Stomach (tissue), 19 donors: ENCODE measurements around the gene MDFI. TPM values are rescaled to one million over a fixed set of nuclear protein-coding genes. Genes with fewer than 3 reads are reported as not detected.
A peak's percentile ranks its signal among the peaks of the same experiment; 100 is the strongest.

Experiments used
- DNase-seq, 2 donors: peaks; one replicate each; pipeline versions ENCODE4 v3.0.0 to v3.0.0-alpha.2; 2013 to 2019
- H3K27ac ChIP-seq, 5 donors: fragments of 200-600 bp in 4 of 5; sonication (generic) in 4 of 5; one replicate each; pipeline ENCODE4 v1.5.1; 2013 to 2019; ENCODE audit warnings: mild to moderate bottlenecking in 1 of 5, moderate library complexity in 1 of 5
- H3K27me3 ChIP-seq, 3 donors: fragments of 200-600 bp; sonication (generic); one replicate each; pipeline ENCODE4 v1.5.1; 2017 to 2019; ENCODE audit warnings: mixed run types in 1 of 3
- H3K36me3 ChIP-seq, 4 donors: fragments of 200-600 bp; sonication (generic); 1 replicate in 3 of 4; 2 replicates in 1 of 4; pipeline ENCODE4 v1.5.1; 2016 to 2019
- H3K4me1 ChIP-seq, 4 donors: fragments of 200-600 bp; sonication (generic); one replicate each; pipeline ENCODE4 v1.5.1; 2016 to 2019
- H3K4me3 ChIP-seq, 4 donors: fragments of 200-600 bp; sonication (generic) in 3 of 4; one replicate each; pipeline ENCODE4 v1.5.1; 2016 to 2019; ENCODE audit warnings: mild to moderate bottlenecking in 1 of 4
- H3K9me3 ChIP-seq, 4 donors: fragments of 200-600 bp; sonication (generic); one replicate each; pipeline ENCODE4 v1.5.1; 2016 to 2019
- EP300 ChIP-seq: sonication (generic); formaldehyde crosslinking; IDR thresholded peaks from one replicate; pipeline ENCODE4 v1.6.1; 2017; ENCODE audit warnings: antibody characterized with exemption
- POLR2A ChIP-seq, 4 donors: fragments of 450-650 bp; IDR thresholded peaks; one replicate each; pipeline ENCODE4 v1.6.1; 2016; ENCODE audit warnings: antibody characterized with exemption in 4 of 4, control low read depth in 2 of 4, mild to moderate bottlenecking in 1 of 4, moderate library complexity in 1 of 4
- POLR2AphosphoS5 ChIP-seq, 3 donors: sonication (generic); formaldehyde crosslinking; IDR thresholded peaks; one replicate each; pipeline ENCODE4 v1.6.1; 2016; ENCODE audit warnings: antibody characterized with exemption in 3 of 3
- WGBS, 5 donors: extraction: QIAGEN DNeasy Blood & Tissue Kit in 3 of 5; methylation state at CpG; one replicate each; pipeline versions ENCODE4 v1.1.5 to v1.1.7; 2013 to 2018; 5-methylcytosine and 5-hydroxymethylcytosine counted together
- intact Hi-C: fragments of 100-400 bp; cut with DNase I; formaldehyde crosslinking; loops from one replicate; pipeline ENCODE4 v1.15.1; 2023; ENCODE audit warnings: low total_unique reads
- long read RNA-seq, 10 donors: transcript quantifications; one replicate each; lab custom pipeline, GENCODE V29; 2026
- polyA plus RNA-seq, 3 donors: library from polyadenylated mRNA; stranded (reverse); fragments of 200-250 nt; gene quantifications; one replicate each; pipeline ENCODE4 v1.2.3, GENCODE V29; 2013
- total RNA-seq, 5 donors: library from RNA; depleted of rRNA; stranded (reverse); fragments of >200 nt; gene quantifications; one replicate each; pipeline versions ENCODE4 v1.1.0 to v1.2.3, GENCODE V29; 2014 to 2016
- TF ChIP-seq, protein P1 (sequence below), 7 experiments: fragments of 450-650 bp in 4 of 7; fragments of 200-600 bp in 3 of 7; sonication (generic) in 3 of 7; IDR thresholded peaks; one replicate each; pipeline ENCODE4 v1.5.1; 2016 to 2019; ENCODE audit warnings: antibody characterized with exemption in 7 of 7, control low read depth in 2 of 7, mild to moderate bottlenecking in 1 of 7
- donor health status: healthy with polysubstance abuse.
- donor health status: Bipolar disorder and iron deficiency.
- donor health status: healthy.

The MDFI gene
- total RNA-seq (1 to 10 TPM in 4 of 5 donors, not detected in 1; 4.1 to 8.3 (median 6.6) TPM), polyA plus RNA-seq (10 to 100 TPM in 2 of 3 donors, 1 to 10 TPM in 1; 3.7 to 17.2 (median 14.9) TPM)
- long read RNA-seq, donor 1, partial matches to known transcripts: 0 of 8 reads
- long read RNA-seq, donor 1, other reads (novel, unspliced or antisense): 0 of 8 reads
- long read RNA-seq, donor 2, transcript MDFI-201 (5 exons, 1,629 nt): major isoform, 7 of 8 reads
- long read RNA-seq, donor 2, partial matches to known transcripts: 0 of 8 reads
- long read RNA-seq, donor 2, other reads (novel, unspliced or antisense): 0 of 8 reads
- long read RNA-seq, donor 3, partial matches to known transcripts: 0 of 6 reads
- long read RNA-seq, donor 3, other reads (novel, unspliced or antisense): 0 of 6 reads
- long read RNA-seq, donor 4: 0 reads
- long read RNA-seq, donor 5, transcript MDFI-201 (5 exons, 1,629 nt): major isoform, 14 of 28 reads
- long read RNA-seq, donor 5, partial matches to known transcripts: 8 of 28 reads
- long read RNA-seq, donor 5, other reads (novel, unspliced or antisense): 0 of 28 reads
- long read RNA-seq, donor 6, transcript MDFI-204 (6 exons, 1,183 nt): minor isoform, 8 of 40 reads
- long read RNA-seq, donor 6, transcript MDFI-201 (5 exons, 1,629 nt): major isoform, 21 of 40 reads
- long read RNA-seq, donor 6, partial matches to known transcripts: 7 of 40 reads
- long read RNA-seq, donor 6, other reads (novel, unspliced or antisense): 0 of 40 reads
- long read RNA-seq, donor 7, transcript MDFI-201 (5 exons, 1,629 nt): major isoform, 12 of 21 reads
- long read RNA-seq, donor 7, partial matches to known transcripts: 0 of 21 reads
- long read RNA-seq, donor 7, other reads (novel, unspliced or antisense): 5 of 21 reads
- long read RNA-seq, donor 8, transcript MDFI-201 (5 exons, 1,629 nt): major isoform, 10 of 13 reads
- long read RNA-seq, donor 8, partial matches to known transcripts: 0 of 13 reads
- long read RNA-seq, donor 8, other reads (novel, unspliced or antisense): 0 of 13 reads
- long read RNA-seq, donor 9, transcript MDFI-201 (5 exons, 1,629 nt): major isoform, 9 of 12 reads
- long read RNA-seq, donor 9, partial matches to known transcripts: 0 of 12 reads
- long read RNA-seq, donor 9, other reads (novel, unspliced or antisense): 0 of 12 reads
- long read RNA-seq, donor 10, partial matches to known transcripts: 0 of 2 reads
- long read RNA-seq, donor 10, other reads (novel, unspliced or antisense): 0 of 2 reads

GRCh38 chr6:41638002-41638934 lies at the start of gene MDFI:
Gene MDFI (plus strand): TSS chr6:41638468. CDS start chr6:41638750, 282 bp downstream.
- intact Hi-C loops: no loop called here
- peaks cover 7 to 64% (median 28%) of the 10 kb centered on the region in 3 donors for H3K27me3 ChIP-seq
- DNase-seq: peak in 1 of 2 donors; percentile 87
- 1 to 4% (median 2%) methylated on average over 47 to 82 of the region's 86 CpGs for WGBS, 5 donors
- H3K27ac ChIP-seq: peak within 1 kb of the TSS in 4 of 5 donors; percentile 32 to 67 (median 60)
- peak within 1 kb of the TSS; percentile 45 to 60 (median 48) for H3K4me3 ChIP-seq
- no peaks in the 10 kb centered on the region for H3K36me3 ChIP-seq
- TF ChIP-seq POLR2A (IDR thresholded peaks at IDR 0.05) (no peak), EP300 (no peak), POLR2AphosphoS5 (IDR thresholded peaks at IDR 0.05) (no peak)
- TF ChIP-seq, protein P1, sequence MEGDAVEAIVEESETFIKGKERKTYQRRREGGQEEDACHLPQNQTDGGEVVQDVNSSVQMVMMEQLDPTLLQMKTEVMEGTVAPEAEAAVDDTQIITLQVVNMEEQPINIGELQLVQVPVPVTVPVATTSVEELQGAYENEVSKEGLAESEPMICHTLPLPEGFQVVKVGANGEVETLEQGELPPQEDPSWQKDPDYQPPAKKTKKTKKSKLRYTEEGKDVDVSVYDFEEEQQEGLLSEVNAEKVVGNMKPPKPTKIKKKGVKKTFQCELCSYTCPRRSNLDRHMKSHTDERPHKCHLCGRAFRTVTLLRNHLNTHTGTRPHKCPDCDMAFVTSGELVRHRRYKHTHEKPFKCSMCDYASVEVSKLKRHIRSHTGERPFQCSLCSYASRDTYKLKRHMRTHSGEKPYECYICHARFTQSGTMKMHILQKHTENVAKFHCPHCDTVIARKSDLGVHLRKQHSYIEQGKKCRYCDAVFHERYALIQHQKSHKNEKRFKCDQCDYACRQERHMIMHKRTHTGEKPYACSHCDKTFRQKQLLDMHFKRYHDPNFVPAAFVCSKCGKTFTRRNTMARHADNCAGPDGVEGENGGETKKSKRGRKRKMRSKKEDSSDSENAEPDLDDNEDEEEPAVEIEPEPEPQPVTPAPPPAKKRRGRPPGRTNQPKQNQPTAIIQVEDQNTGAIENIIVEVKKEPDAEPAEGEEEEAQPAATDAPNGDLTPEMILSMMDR (IDR thresholded peaks at IDR 0.05): no peak
- H3K9me3 ChIP-seq: no peaks in the 10 kb centered on the region
- peaks cover 24 to 38% (median 29%) of the 10 kb centered on the region in 4 donors for H3K4me1 ChIP-seq

DNA sequence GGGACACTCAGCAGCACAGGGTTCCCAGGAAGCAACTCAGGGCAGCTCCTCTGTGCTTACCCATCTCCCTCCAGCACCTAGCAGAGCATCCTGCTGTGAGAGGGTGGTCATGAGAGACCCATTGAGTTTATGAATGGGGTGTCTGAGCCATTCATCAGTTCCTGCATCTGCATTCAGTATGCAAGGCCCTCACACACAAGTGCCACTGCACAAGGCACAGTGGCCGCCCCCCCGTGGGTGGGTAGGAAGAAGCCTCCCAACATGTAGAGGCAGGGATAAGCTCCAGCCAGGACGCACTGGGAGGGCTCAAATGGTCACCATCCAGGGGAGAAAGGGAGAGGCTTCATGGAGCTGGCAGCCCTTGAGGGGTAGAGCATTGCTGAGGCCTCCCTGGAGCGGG lies 49.0 kb upstream of the MDFI start:
- H3K4me3 ChIP-seq: no peak overlapping the region
- H3K9me3 ChIP-seq: no peaks in the 10 kb centered on the region
- no peak for DNase-seq
- TF ChIP-seq EP300 (no peak), POLR2A (IDR thresholded peaks at IDR 0.05) (no peak), POLR2AphosphoS5 (IDR thresholded peaks at IDR 0.05) (no peak)
- TF ChIP-seq, protein P1 (IDR thresholded peaks at IDR 0.05): no peak
- H3K27me3 ChIP-seq: no peaks in the 10 kb centered on the region
- WGBS, 5 donors: 80 to 88% (median 85%) methylated on average over 4 of the region's 4 CpGs
- intact Hi-C loops: no loop called here
- H3K4me1 ChIP-seq: peaks cover 8 to 32% (median 24%) of the 10 kb centered on the region in 4 donors
- H3K27ac ChIP-seq: no peak overlapping the region
- peaks cover 35 to 97% (median 95%) of the 10 kb centered on the region in 4 donors for H3K36me3 ChIP-seq

DNA sequence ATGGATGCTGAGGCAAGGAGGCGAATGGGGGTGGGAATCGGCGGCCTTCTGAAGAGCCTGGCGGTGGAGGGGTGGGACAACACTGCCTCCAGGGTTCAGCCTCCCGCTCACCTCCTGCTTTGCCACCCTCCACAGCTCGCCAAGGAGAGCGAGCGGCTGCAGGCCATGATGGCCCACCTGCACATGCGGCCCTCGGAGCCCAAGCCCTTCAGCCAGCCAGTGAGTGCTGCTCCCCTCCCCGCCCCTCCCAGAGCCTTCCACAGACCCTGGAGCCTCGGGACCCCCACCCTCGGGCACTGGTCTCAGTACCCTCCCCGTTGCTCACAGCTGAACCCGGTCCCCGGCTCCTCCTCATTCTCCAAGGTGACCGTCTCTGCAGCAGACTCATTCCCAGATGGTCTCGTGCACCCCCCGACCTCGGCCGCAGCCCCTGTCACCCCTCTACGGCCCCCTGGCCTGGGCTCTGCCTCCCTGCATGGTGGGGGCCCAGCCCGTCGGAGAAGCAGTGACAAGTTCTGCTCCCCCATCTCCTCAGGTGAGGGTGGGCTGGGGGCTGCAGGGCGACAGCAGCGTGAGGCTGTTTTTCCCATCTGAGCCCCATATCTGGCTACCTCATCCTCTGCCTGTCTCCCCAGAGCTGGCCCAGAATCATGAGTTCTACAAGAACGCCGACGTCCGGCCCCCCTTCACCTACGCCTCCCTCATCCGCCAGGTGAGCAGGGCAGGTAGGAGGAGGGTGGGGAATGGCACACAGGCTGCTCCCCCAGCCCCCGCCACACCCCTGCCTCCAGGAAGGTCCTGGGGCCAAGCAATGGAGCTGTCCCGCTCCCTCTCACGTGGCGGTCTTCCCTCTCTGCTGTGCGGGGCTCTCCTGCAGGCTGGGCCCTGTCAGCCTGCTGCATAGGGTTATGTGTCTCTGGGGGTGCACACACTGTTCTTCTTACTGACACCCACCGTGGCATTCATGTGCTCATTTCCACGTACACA lies 48.3 kb upstream of the MDFI start:
- TF ChIP-seq POLR2A (IDR thresholded peaks at IDR 0.05): no peak
- TF ChIP-seq, protein P1 (IDR thresholded peaks at IDR 0.05): no peak
- Histone ChIP-seq H3K4me3 (no peak overlapping the region), H3K27me3 (no peaks in the 10 kb centered on the region), H3K4me1 (peaks cover under 1 to 25% (median 17%) of the 10 kb centered on the region in 4 donors), H3K9me3 (no peaks in the 10 kb centered on the region), H3K27ac (no peak overlapping the region), H3K36me3 (peaks cover 34 to 97% (median 95%) of the 10 kb centered on the region in 4 donors)
- intact Hi-C loops: loop anchor here (5.0 kb wide), 2 partner anchors 128 to 218 kb away; no protein-coding TSS in a partner anchor
- WGBS, 5 donors: 80 to 89% (median 84%) methylated on average over 27 to 39 of the region's 39 CpGs
- DNase-seq: no peak
